ENCODE data around the gene STUM. TPM values are rescaled to one million over a fixed set of nuclear protein-coding genes. Genes with fewer than 3 reads are reported as not detected.

The STUM gene
- total RNA-seq, 1 donor from 2014 or later = not detected

- intact Hi-C loops (cut with micrococcal nuclease) = no loop called here
- H3K27me3 Mint-ChIP-seq (ENCODE audit: insufficient read depth) = no peaks in the 10 kb centered on the region
- H3K36me3 Mint-ChIP-seq (ENCODE audit: low read depth) = peaks cover 19% of the 10 kb centered on the region
Measured at GRCh38 chr1:226649244-226649643, 100.7 kb downstream of the STUM start.

GRCh38 chr1:226649780-226650179 lies 101.2 kb downstream of the STUM start:
- intact Hi-C loops (cut with micrococcal nuclease) = no loop called here
- Mint-ChIP-seq H3K27me3 (ENCODE audit: insufficient read depth) (no peaks in the 10 kb centered on the region), H3K4me3 (no peak overlapping the region), H3K36me3 (ENCODE audit: low read depth) (peaks cover 19% of the 10 kb centered on the region), H3K4me1 (ENCODE audit: low read depth) (peaks cover 36% of the 10 kb centered on the region), H3K9me3 (no peaks in the 10 kb centered on the region), H3K27ac (no peak overlapping the region)
- DNase-seq (ENCODE audit: low spot score) = no peak

More at GRCh38 chr1:226649244-226649643, 100.7 kb downstream of the STUM start:
- H3K9me3 Mint-ChIP-seq = no peaks in the 10 kb centered on the region
- H3K27ac Mint-ChIP-seq = no peak overlapping the region
- no peak overlapping the region for H3K4me3 Mint-ChIP-seq
- DNase-seq (ENCODE audit: low spot score) = no peak
- H3K4me1 Mint-ChIP-seq (ENCODE audit: low read depth) = peaks cover 42% of the 10 kb centered on the region

- Mint-ChIP-seq H3K4me1 (ENCODE audit: low read depth) (peaks cover 32% of the 10 kb centered on the region), H3K36me3 (ENCODE audit: low read depth) (peaks cover 16% of the 10 kb centered on the region), H3K9me3 (no peaks in the 10 kb centered on the region), H3K27me3 (ENCODE audit: insufficient read depth) (no peaks in the 10 kb centered on the region), H3K4me3 (no peak overlapping the region), H3K27ac (no peak overlapping the region)
- intact Hi-C loops (cut with micrococcal nuclease) = no loop called here
- no peak for DNase-seq (ENCODE audit: low spot score)
Measured at GRCh38 chr1:226650236-226650841, 101.8 kb downstream of the STUM start.

- Mint-ChIP-seq H3K4me1 (ENCODE audit: low read depth) (peaks cover 24% of the 10 kb centered on the region), H3K9me3 (no peaks in the 10 kb centered on the region), H3K36me3 (ENCODE audit: low read depth) (peaks cover 16% of the 10 kb centered on the region), H3K27me3 (ENCODE audit: insufficient read depth) (no peaks in the 10 kb centered on the region), H3K27ac (peak overlapping the region; percentile 63), H3K4me3 (no peak overlapping the region)
- intact Hi-C loops (cut with micrococcal nuclease) = no loop called here
- no peak for DNase-seq (ENCODE audit: low spot score)
Measured at GRCh38 chr1:226651041-226651731, 102.6 kb downstream of the STUM start.

GRCh38 chr1:226651732-226652105 lies 103.2 kb downstream of the STUM start:
- Mint-ChIP-seq H3K4me1 (ENCODE audit: low read depth) (peaks cover 21% of the 10 kb centered on the region), H3K4me3 (no peak overlapping the region), H3K27me3 (ENCODE audit: insufficient read depth) (no peaks in the 10 kb centered on the region), H3K9me3 (no peaks in the 10 kb centered on the region), H3K36me3 (ENCODE audit: low read depth) (peaks cover 15% of the 10 kb centered on the region), H3K27ac (no peak overlapping the region)
- no peak for DNase-seq (ENCODE audit: low spot score)
- intact Hi-C loops (cut with micrococcal nuclease) = no loop called here

- peaks cover 19% of the 10 kb centered on the region for H3K4me1 Mint-ChIP-seq (ENCODE audit: low read depth)
- DNase-seq (ENCODE audit: low spot score) = no peak
- intact Hi-C loops (cut with micrococcal nuclease) = loop anchor here (1.0 kb wide), 3 partner anchors 9 to 23 kb away; no protein-coding TSS in a partner anchor
- peaks cover 15% of the 10 kb centered on the region for H3K36me3 Mint-ChIP-seq (ENCODE audit: low read depth)
- H3K9me3 Mint-ChIP-seq = no peaks in the 10 kb centered on the region
- H3K27ac Mint-ChIP-seq = no peak overlapping the region
- peak overlapping the region; percentile 19 for H3K4me3 Mint-ChIP-seq
- no peaks in the 10 kb centered on the region for H3K27me3 Mint-ChIP-seq (ENCODE audit: insufficient read depth)
Measured at GRCh38 chr1:226652613-226653012, 104.0 kb downstream of the STUM start.

GRCh38 chr1:226653311-226653921 lies 104.9 kb downstream of the STUM start:
- Mint-ChIP-seq H3K4me1 (ENCODE audit: low read depth) (peaks cover 25% of the 10 kb centered on the region), H3K27me3 (ENCODE audit: insufficient read depth) (no peaks in the 10 kb centered on the region), H3K4me3 (peak overlapping the region; percentile 81), H3K9me3 (no peaks in the 10 kb centered on the region), H3K36me3 (ENCODE audit: low read depth) (peaks cover 11% of the 10 kb centered on the region), H3K27ac (peak overlapping the region; percentile 94)
- intact Hi-C loops (cut with micrococcal nuclease) = loop anchor here (1.0 kb wide), 3 partner anchors 10 to 22 kb away; no protein-coding TSS in a partner anchor
- peak; percentile 40 for DNase-seq (ENCODE audit: low spot score)

- Mint-ChIP-seq H3K27me3 (ENCODE audit: insufficient read depth) (no peaks in the 10 kb centered on the region), H3K4me1 (ENCODE audit: low read depth) (peaks cover 23% of the 10 kb centered on the region), H3K27ac (peak overlapping the region; percentile 94), H3K9me3 (no peaks in the 10 kb centered on the region), H3K4me3 (peak overlapping the region; percentile 81), H3K36me3 (ENCODE audit: low read depth) (peaks cover 7% of the 10 kb centered on the region)
- no peak for DNase-seq (ENCODE audit: low spot score)
- intact Hi-C loops (cut with micrococcal nuclease) = no loop called here
Measured at GRCh38 chr1:226654046-226654667, 105.6 kb downstream of the STUM start.

- Mint-ChIP-seq H3K9me3 (no peaks in the 10 kb centered on the region), H3K4me1 (ENCODE audit: low read depth) (peaks cover 19% of the 10 kb centered on the region), H3K4me3 (peak overlapping the region; percentile 81), H3K27ac (peak overlapping the region; percentile 94), H3K27me3 (ENCODE audit: insufficient read depth) (no peaks in the 10 kb centered on the region), H3K36me3 (ENCODE audit: low read depth) (peaks cover 3% of the 10 kb centered on the region)
- intact Hi-C loops (cut with micrococcal nuclease) = no loop called here
- DNase-seq (ENCODE audit: low spot score) = no peak
Measured at GRCh38 chr1:226654668-226655055, 106.1 kb downstream of the STUM start.

- no peaks in the 10 kb centered on the region for H3K27me3 Mint-ChIP-seq (ENCODE audit: insufficient read depth)
- H3K9me3 Mint-ChIP-seq = no peaks in the 10 kb centered on the region
- H3K4me1 Mint-ChIP-seq (ENCODE audit: low read depth) = peaks cover 18% of the 10 kb centered on the region
- no peak for DNase-seq (ENCODE audit: low spot score)
- H3K27ac Mint-ChIP-seq = peak overlapping the region; percentile 94
- H3K36me3 Mint-ChIP-seq (ENCODE audit: low read depth) = peaks cover 6% of the 10 kb centered on the region
- H3K4me3 Mint-ChIP-seq = peak overlapping the region; percentile 13
- intact Hi-C loops (cut with micrococcal nuclease) = no loop called here
Measured at GRCh38 chr1:226655251-226656163, 106.9 kb downstream of the STUM start.

GRCh38 chr1:226656201-226656600 lies 107.6 kb downstream of the STUM start:
- H3K4me3 Mint-ChIP-seq = no peak overlapping the region

GRCh38 chr1:226656601-226657277 lies 108.2 kb downstream of the STUM start:
- peaks cover 25% of the 10 kb centered on the region for H3K4me1 Mint-ChIP-seq (ENCODE audit: low read depth)
- H3K27me3 Mint-ChIP-seq (ENCODE audit: insufficient read depth) = no peaks in the 10 kb centered on the region
- H3K4me3 Mint-ChIP-seq = no peak overlapping the region
- peak overlapping the region; percentile 29 for H3K27ac Mint-ChIP-seq
- no peak for DNase-seq (ENCODE audit: low spot score)
- no peaks in the 10 kb centered on the region for H3K9me3 Mint-ChIP-seq
- peaks cover 13% of the 10 kb centered on the region for H3K36me3 Mint-ChIP-seq (ENCODE audit: low read depth)
- intact Hi-C loops (cut with micrococcal nuclease) = no loop called here

More at GRCh38 chr1:226656201-226656600, 107.6 kb downstream of the STUM start:
- DNase-seq (ENCODE audit: low spot score) = no peak
- no peaks in the 10 kb centered on the region for H3K27me3 Mint-ChIP-seq (ENCODE audit: insufficient read depth)
- H3K9me3 Mint-ChIP-seq = no peaks in the 10 kb centered on the region
- H3K27ac Mint-ChIP-seq = no peak overlapping the region
- peaks cover 11% of the 10 kb centered on the region for H3K36me3 Mint-ChIP-seq (ENCODE audit: low read depth)
- intact Hi-C loops (cut with micrococcal nuclease) = no loop called here
- H3K4me1 Mint-ChIP-seq (ENCODE audit: low read depth) = peaks cover 19% of the 10 kb centered on the region

All from activated T-helper 1 cell treated with anti-CD3 and anti-CD28 coated beads, Interleukin-12 subunit alpha, Interleukin-12 subunit beta, Interleukin-2, Interleukin-4 antibody, amounts not matched to agents 30 ng/mL and 10 ng/mL and 1 ng/mL, durations not matched to agents 14 hours and 24 hours and 36 hours (primary cell).